MCF 10A (cell line): Measurements from ENCODE around the gene HOXD9. TPM values are rescaled to one million over a fixed set of nuclear protein-coding genes. Genes with fewer than 3 reads are reported as not detected.

Experiments
- BruUV-seq: library from RNA; stranded (reverse); fragments of 400-500 nt; replicated peaks from 2 replicates; lab custom pipeline; 2021; lab: Mats Ljungman, UMichigan
- CTCF ChIA-PET: fragments of 300-600 bp; sonication (Branson Sonifier 250); formaldehyde crosslinking; extraction: SDS; loops from one replicate; lab custom pipeline; 2021; ENCODE audit warnings: antibody characterized with exemption, inconsistent platforms; lab: Yijun Ruan, JAX
- POLR2A ChIA-PET: fragments of 300-600, 350-650 bp; sonication (Branson Sonifier 250); formaldehyde crosslinking; extraction: SDS; loops from one replicate; lab custom pipeline; 2020; ENCODE audit warnings: antibody characterized with exemption, inconsistent platforms; lab: Yijun Ruan, JAX
- DNase-seq: peaks from one replicate; pipeline ENCODE4 v3.0.0-alpha.2; 2018; ENCODE audit not compliant: unreplicated experiment
- H3K27ac Mint-ChIP-seq: one replicate; pipeline ENCODE4 v1.8.0; 2022; ENCODE audit warnings: mild to moderate bottlenecking, low read depth, mixed read lengths; ENCODE audit not compliant: unreplicated experiment
- H3K27me3 Mint-ChIP-seq: one replicate; pipeline ENCODE4 v1.8.0; 2022; ENCODE audit warnings: mixed read lengths; ENCODE audit not compliant: insufficient read depth, unreplicated experiment
- H3K36me3 Mint-ChIP-seq: one replicate; pipeline ENCODE4 v1.8.0; 2022; ENCODE audit warnings: mild to moderate bottlenecking, moderate library complexity, mixed read lengths; ENCODE audit not compliant: insufficient read depth, unreplicated experiment
- H3K4me1 Mint-ChIP-seq: one replicate; pipeline ENCODE4 v1.8.0; 2022; ENCODE audit warnings: mixed read lengths; ENCODE audit not compliant: insufficient read depth, unreplicated experiment
- H3K4me3 Mint-ChIP-seq: one replicate; pipeline ENCODE4 v1.8.0; 2022; ENCODE audit warnings: mild to moderate bottlenecking, moderate library complexity, mixed read lengths; ENCODE audit not compliant: unreplicated experiment
- H3K9me3 Mint-ChIP-seq: one replicate; pipeline ENCODE4 v1.8.0; 2022; ENCODE audit warnings: mixed read lengths; ENCODE audit not compliant: unreplicated experiment
- intact Hi-C: fragments of 100-400 bp; cut with micrococcal nuclease; formaldehyde crosslinking; loops from 2 replicates; pipeline ENCODE4 v1.14.1; 2022
- total RNA-seq: library from RNA; stranded (reverse); gene quantifications from 2 replicates; pipeline ENCODE4 v1.2.3, GENCODE V29; 2022
- TF ChIP-seq, protein P1 (sequence below): fragments of 200-600 bp; IDR thresholded peaks from one replicate; pipeline ENCODE4 v1.8.0; 2022; ENCODE audit warnings: antibody characterized with exemption, mild to moderate bottlenecking; ENCODE audit not compliant: unreplicated experiment

Gene HOXD9
- total RNA-seq, 1 experiment from 2014 or later = not detected

DNA sequence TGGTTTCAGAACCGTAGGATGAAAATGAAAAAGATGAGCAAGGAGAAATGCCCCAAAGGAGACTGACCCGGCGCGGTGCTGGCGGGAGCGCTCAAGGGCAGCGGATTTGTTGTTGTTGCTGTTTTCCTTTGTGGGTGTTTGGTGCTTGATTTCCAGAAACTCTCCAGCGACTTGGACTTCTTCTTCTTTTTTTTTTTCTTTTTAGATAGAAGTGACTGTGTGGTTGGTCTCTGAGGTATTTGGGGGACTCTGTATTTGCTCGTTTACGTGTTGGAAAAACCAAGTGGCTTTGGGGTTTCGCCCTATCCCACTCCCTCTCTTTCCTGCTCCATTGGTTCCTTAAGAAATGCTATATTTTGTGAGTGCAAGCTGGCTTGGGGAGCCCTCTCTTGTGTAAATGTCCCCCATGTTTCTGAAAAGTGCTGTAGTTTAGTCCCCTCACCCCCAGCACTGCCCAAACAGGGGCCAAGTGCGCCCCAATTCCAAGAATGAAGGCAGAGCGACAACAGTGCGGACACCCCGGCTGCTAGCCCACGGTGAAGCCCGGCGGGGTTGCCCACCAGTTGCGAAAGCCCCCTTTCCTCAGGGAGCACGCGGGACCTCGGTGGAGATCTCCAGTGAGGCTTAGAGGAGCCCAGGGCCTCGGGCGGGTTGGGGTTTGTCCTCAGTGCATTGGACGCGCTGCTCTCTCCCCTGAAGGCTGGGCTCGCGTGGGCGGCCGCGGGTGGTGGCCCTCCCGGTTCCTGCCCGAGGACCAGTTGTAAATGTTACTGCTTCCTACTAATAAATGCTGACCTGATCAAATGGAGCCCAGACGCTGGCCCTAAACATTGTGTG is 1.8 kb downstream of the HOXD9 start:
- DNase-seq = no peak
- intact Hi-C loops = no loop called here
- Mint-ChIP-seq H3K4me1 (no peaks in the 10 kb centered on the region), H3K36me3 (no peaks in the 10 kb centered on the region), H3K27ac (no peak overlapping the region), H3K4me3 (no peak overlapping the region), H3K9me3 (no peaks in the 10 kb centered on the region), H3K27me3 (peaks cover 26% of the 10 kb centered on the region)
- TF ChIP-seq, protein P1, sequence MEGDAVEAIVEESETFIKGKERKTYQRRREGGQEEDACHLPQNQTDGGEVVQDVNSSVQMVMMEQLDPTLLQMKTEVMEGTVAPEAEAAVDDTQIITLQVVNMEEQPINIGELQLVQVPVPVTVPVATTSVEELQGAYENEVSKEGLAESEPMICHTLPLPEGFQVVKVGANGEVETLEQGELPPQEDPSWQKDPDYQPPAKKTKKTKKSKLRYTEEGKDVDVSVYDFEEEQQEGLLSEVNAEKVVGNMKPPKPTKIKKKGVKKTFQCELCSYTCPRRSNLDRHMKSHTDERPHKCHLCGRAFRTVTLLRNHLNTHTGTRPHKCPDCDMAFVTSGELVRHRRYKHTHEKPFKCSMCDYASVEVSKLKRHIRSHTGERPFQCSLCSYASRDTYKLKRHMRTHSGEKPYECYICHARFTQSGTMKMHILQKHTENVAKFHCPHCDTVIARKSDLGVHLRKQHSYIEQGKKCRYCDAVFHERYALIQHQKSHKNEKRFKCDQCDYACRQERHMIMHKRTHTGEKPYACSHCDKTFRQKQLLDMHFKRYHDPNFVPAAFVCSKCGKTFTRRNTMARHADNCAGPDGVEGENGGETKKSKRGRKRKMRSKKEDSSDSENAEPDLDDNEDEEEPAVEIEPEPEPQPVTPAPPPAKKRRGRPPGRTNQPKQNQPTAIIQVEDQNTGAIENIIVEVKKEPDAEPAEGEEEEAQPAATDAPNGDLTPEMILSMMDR = no peak
- CTCF ChIA-PET = interaction anchor here (0.6 to 4.4 kb wide), 6 partner anchors 343 to 1025 kb away, joined by 3 to 100 read pairs (median 3); no protein-coding TSS in a partner anchor
- POLR2A ChIA-PET = interaction anchor here (0.5 kb wide), 1 partner anchor 400 kb away, joined by 3 read pairs; no protein-coding TSS in a partner anchor
- BruUV-seq = no TSS peak

DNA sequence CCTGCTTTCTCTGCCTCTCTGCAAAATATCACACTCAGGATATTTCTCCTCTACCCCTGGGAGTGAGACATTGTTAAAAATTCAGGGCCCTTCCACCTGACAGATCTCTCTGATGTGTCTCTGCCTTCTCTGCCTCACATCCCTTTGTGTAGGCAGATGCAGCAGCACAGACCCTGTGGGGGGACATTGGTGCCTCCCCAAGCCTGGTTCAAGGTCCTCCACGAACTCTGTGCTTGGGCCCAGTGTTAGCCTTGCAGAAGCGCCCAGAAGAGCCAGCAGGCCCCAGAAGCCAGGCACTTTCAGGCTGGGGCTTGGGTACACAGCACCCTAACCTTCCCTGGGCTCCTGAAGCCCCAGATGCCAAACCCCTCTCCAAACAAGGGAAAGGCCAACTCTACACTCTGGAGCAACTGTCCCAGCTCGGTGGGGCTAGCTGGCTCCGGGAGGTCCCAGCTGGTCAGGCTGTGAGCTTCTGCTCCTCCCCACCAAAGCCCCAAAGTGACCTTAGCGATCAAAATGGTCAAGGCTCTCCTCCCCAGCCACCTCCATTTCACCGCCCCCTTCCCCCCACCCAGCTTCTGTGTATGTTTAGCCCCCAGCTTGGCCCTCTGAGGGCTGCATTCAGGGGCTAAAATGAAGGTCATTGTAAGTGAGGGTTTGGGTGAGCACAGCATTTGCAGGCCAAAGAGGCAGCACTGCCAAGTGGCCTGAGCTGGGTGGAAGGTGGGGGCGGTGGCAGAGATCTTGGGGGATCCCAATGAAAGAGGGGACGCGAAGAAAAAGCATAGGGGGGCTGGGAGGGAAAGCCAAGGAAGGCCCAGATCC is 2.6 kb downstream of the HOXD9 start:
- Mint-ChIP-seq H3K9me3 (no peaks in the 10 kb centered on the region), H3K27ac (no peak overlapping the region), H3K4me3 (no peak overlapping the region), H3K36me3 (no peaks in the 10 kb centered on the region), H3K4me1 (no peaks in the 10 kb centered on the region), H3K27me3 (peaks cover 18% of the 10 kb centered on the region)
- POLR2A ChIA-PET = interaction anchor here (0.5 to 0.6 kb wide), 3 partner anchors 195 to 1013 kb away, joined by 3 read pairs; no protein-coding TSS in a partner anchor
- no TSS peak for BruUV-seq
- no peak for DNase-seq
- TF ChIP-seq, protein P1 = no peak
- CTCF ChIA-PET = interaction anchor here (0.5 to 4.4 kb wide), 14 partner anchors 9 to 1036 kb away, joined by 3 to 100 read pairs (median 6); no protein-coding TSS in a partner anchor
- intact Hi-C loops = loop anchor here (5.0 kb wide), 1 partner anchor 1037 kb away; no protein-coding TSS in a partner anchor

DNA sequence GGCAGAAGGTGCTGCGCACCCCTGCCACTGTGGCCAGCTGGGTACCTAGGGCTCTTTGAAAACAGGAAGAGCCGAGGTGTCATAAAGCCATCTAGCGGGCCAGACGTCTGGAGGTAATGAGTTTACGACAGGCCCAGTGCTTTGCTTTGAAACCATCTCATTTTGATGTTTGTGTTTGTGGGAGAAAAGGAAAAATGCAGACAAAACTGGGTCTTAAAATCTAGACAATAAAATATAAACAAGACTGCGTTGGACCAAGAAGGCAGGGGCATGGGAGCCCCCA is 3.2 kb downstream of the HOXD9 start:
- BruUV-seq = no TSS peak
- TF ChIP-seq, protein P1 = no peak
- Mint-ChIP-seq H3K9me3 (no peaks in the 10 kb centered on the region), H3K4me1 (no peaks in the 10 kb centered on the region), H3K27me3 (peaks cover 13% of the 10 kb centered on the region), H3K36me3 (no peaks in the 10 kb centered on the region), H3K27ac (no peak overlapping the region), H3K4me3 (no peak overlapping the region)
- intact Hi-C loops = loop anchor here (2.0 to 5.0 kb wide), 2 partner anchors 1023 to 1037 kb away; no protein-coding TSS in a partner anchor
- CTCF ChIA-PET = interaction anchor here (0.5 to 4.4 kb wide), 14 partner anchors 8 to 1035 kb away, joined by 3 to 100 read pairs (median 16); no protein-coding TSS in a partner anchor
- POLR2A ChIA-PET = interaction anchor here (0.6 kb wide), 1 partner anchor 1012 kb away, joined by 3 read pairs; no protein-coding TSS in a partner anchor
- DNase-seq = no peak
